Right atrium auricular region (tissue), 2 donors: ENCODE data around the gene GOLGA7B. TPM values are rescaled to one million over a fixed set of nuclear protein-coding genes. Genes with fewer than 3 reads are reported as not detected.
A peak's percentile ranks its signal among the peaks of the same experiment; 100 is the strongest.

Source experiments
- DNase-seq: peaks from one replicate; pipeline ENCODE4 v3.0.0-alpha.2; 2019; ENCODE audit warnings: low spot score
- H3K27ac ChIP-seq, 2 donors: fragments of 200-600 bp; sonication (generic); 1 replicate in 1 of 2; 2 replicates in 1 of 2; pipeline ENCODE4 v1.5.1; 2016 to 2019
- H3K27me3 ChIP-seq, 2 donors: fragments of 200-600 bp; sonication (generic); one replicate each; pipeline versions ENCODE4 v1.5.1 to v1.6.0; 2017 to 2019
- H3K36me3 ChIP-seq: fragments of 200-600 bp; sonication (generic); one replicate; pipeline ENCODE4 v1.5.1; 2016
- H3K4me1 ChIP-seq, 2 donors: fragments of 200-600 bp; sonication (generic); one replicate each; pipeline versions ENCODE4 v1.5.1 to v1.6.0; 2017 to 2019
- H3K4me3 ChIP-seq, 2 donors: fragments of 200-600 bp; sonication (generic); 1 replicate in 1 of 2; 2 replicates in 1 of 2; pipeline ENCODE4 v1.5.1; 2017 to 2019; ENCODE audit warnings: mild to moderate bottlenecking in 1 of 2, moderate library complexity in 1 of 2
- H3K9me3 ChIP-seq, 2 donors: fragments of 200-600 bp; sonication (generic); one replicate each; pipeline ENCODE4 v1.5.1; 2019
- total RNA-seq, 2 donors: library from RNA; depleted of rRNA; stranded (reverse); fragments of >200 nt; gene quantifications; one replicate each; pipeline ENCODE4 v1.1.0, GENCODE V29; 2016
- TF ChIP-seq, protein P1 (sequence below), 2 donors: fragments of 200-600 bp; sonication (generic); IDR thresholded peaks; one replicate each; pipeline ENCODE4 v1.5.1; 2019; ENCODE audit warnings: antibody characterized with exemption in 2 of 2

The GOLGA7B gene
- total RNA-seq, 2 donors from 2014 or later = 1.3 to 3.2 TPM

DNA sequence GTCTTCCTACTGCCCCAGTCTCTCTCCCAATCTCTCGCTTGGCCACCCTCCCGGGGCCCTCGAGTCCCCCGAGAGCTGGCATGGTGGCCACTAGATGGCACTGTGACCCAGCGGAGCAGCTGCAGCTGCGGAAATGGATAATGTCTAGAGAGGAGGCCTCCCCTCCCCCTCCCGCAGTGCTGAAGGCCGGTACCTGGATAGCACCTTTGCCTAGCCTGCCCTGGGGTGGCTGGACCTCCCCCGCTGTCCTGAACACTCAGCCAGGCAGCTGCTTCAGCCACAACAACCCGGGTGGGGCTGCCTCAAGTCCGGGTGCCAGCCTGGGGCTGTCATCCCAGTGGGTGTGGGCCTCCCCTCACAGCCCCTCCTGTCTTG lies 65.2 kb downstream of the GOLGA7B start:
- TF ChIP-seq, protein P1, sequence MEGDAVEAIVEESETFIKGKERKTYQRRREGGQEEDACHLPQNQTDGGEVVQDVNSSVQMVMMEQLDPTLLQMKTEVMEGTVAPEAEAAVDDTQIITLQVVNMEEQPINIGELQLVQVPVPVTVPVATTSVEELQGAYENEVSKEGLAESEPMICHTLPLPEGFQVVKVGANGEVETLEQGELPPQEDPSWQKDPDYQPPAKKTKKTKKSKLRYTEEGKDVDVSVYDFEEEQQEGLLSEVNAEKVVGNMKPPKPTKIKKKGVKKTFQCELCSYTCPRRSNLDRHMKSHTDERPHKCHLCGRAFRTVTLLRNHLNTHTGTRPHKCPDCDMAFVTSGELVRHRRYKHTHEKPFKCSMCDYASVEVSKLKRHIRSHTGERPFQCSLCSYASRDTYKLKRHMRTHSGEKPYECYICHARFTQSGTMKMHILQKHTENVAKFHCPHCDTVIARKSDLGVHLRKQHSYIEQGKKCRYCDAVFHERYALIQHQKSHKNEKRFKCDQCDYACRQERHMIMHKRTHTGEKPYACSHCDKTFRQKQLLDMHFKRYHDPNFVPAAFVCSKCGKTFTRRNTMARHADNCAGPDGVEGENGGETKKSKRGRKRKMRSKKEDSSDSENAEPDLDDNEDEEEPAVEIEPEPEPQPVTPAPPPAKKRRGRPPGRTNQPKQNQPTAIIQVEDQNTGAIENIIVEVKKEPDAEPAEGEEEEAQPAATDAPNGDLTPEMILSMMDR (IDR thresholded peaks at IDR 0.05) = peak; percentile 84 to 95
- Histone ChIP-seq H3K4me3 (no peak overlapping the region), H3K4me1 (peaks cover 0 to 26% of the 10 kb centered on the region in 2 donors), H3K27me3 (no peaks in the 10 kb centered on the region), H3K9me3 (no peaks in the 10 kb centered on the region), H3K27ac (no peak overlapping the region), H3K36me3 (no peaks in the 10 kb centered on the region)
- DNase-seq = no peak

DNA sequence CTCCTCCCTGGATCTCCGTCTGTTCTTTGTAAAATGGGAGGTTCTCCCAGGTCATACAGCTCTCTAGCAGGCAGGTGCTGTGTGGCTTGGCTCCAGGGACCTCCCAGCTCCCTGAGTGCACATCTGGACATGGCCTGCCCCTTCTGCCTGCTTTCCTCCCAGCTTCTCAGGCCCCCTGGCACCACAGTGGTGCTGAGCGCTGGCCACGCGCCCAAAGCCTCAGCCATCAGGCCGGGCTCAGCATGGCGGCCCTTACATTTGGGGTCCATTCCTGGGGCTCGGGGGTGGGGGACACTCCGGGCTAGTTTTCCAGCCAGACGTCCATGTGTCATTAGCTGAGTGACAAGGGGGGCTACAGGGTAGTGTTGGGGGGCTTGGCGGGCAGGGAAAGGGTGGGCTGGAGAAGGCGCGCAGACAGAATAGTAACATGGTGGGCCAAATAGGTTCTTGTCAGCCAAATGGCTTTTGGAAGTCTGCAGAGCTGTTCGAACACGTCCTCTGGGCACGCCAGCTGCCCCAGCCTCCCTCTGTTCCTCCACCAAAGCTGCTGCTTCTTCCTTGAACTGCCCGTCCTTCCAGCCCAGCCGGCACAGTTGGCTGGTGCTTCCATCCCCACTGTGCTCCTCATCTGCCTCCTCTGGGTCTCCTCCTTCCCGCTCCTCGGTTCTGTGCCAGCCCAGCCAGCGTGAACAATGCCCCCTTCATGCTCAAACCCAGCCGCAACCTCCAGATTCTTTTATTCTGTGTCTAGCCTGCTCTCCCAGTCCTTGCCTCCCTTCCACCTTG lies 65.9 kb downstream of the GOLGA7B start:
- TF ChIP-seq, protein P1 (IDR thresholded peaks at IDR 0.05) = no peak
- no peaks in the 10 kb centered on the region for H3K9me3 ChIP-seq
- no peaks in the 10 kb centered on the region for H3K36me3 ChIP-seq
- no peaks in the 10 kb centered on the region for H3K27me3 ChIP-seq
- no peak overlapping the region for H3K4me3 ChIP-seq
- DNase-seq = no peak
- no peak overlapping the region for H3K27ac ChIP-seq
- peaks cover 0 to 26% of the 10 kb centered on the region in 2 donors for H3K4me1 ChIP-seq

DNA sequence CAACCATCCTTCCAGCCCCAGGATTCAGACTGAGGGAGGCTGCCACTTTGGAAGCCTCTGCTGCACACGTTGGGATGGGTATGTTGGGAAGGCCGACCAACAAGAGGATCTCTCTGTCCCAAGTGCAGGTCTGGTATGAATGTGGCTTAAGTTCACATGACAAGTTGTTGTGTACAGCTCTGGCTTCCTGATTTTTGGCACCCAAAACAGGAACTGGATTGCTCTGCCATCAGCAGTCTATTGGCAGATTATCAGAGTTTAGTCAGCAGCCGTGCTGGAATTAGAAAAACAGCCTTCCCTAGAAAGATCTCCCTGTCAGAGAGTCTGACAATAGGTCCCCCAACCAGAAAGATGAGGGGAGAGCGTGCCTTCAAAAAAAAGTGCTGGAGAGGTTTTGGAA lies 66.9 kb downstream of the GOLGA7B start:
- no peak for DNase-seq
- no peaks in the 10 kb centered on the region for H3K27me3 ChIP-seq
- H3K9me3 ChIP-seq = no peaks in the 10 kb centered on the region
- TF ChIP-seq, protein P1 (IDR thresholded peaks at IDR 0.05) = no peak
- H3K4me1 ChIP-seq = peaks cover 0 to 37% of the 10 kb centered on the region in 2 donors
- peak overlapping the region; percentile 1 to 37 for H3K27ac ChIP-seq
- H3K4me3 ChIP-seq = no peak overlapping the region
- H3K36me3 ChIP-seq = no peaks in the 10 kb centered on the region

DNA sequence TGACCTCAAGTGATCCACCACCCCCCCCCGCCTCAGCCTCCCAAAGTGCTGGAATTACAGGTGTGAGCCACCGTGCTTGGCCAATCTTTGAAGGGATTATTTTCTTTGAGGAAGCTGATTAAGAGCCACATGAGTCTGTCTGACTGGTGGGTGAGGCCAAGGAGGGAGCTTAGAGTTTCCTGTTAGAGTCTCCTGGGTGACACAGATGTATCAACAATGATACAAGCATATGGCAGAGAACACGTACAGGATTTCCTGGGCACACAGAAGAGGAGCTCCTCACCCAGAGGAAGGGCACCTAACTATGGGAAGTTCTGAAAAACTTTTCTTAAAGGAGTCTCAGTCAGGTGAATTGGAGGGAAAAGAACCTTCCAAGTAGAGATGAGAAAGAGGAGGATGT lies 69.4 kb downstream of the GOLGA7B start:
- no peak overlapping the region for H3K27ac ChIP-seq
- no peaks in the 10 kb centered on the region for H3K9me3 ChIP-seq
- no peaks in the 10 kb centered on the region for H3K36me3 ChIP-seq
- no peak overlapping the region for H3K4me3 ChIP-seq
- peaks cover 0 to 48% of the 10 kb centered on the region in 2 donors for H3K4me1 ChIP-seq
- TF ChIP-seq, protein P1 (IDR thresholded peaks at IDR 0.05) = no peak
- DNase-seq = no peak
- H3K27me3 ChIP-seq = no peaks in the 10 kb centered on the region

DNA sequence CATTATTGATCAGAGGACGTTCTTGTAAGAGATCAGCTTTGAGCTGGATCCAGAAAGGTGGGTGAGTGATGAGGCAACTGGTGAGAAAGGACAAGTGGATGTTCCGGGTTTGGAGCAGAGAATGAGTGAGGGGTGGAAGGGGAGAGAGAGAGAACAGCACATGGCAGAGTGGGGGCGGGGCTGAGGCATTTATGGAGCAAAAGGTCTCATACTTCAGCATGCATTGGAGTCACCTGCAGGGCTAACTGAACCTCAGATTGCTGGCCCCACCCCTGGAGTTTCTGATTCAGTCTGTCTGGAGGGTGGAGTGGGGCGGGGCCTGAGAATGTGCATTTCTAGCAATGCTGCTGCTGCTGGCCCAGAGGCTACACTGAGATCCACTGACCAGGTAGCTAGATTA lies 71.2 kb downstream of the GOLGA7B start:
- H3K27me3 ChIP-seq = no peaks in the 10 kb centered on the region
- H3K4me1 ChIP-seq = peaks cover 0 to 37% of the 10 kb centered on the region in 2 donors
- no peak overlapping the region for H3K4me3 ChIP-seq
- DNase-seq = no peak
- no peaks in the 10 kb centered on the region for H3K9me3 ChIP-seq
- peak overlapping the region; percentile 63 to 80 for H3K27ac ChIP-seq
- no peaks in the 10 kb centered on the region for H3K36me3 ChIP-seq
- TF ChIP-seq, protein P1 (IDR thresholded peaks at IDR 0.05) = no peak

Other genes starting within 250 kb of the GOLGA7B start
- 10 to 100 TPM; 15.6 to 27.0 TPM for gene MORN4, start 216.3 kb upstream of the GOLGA7B start, total RNA-seq
- gene PI4K2A, start 209.2 kb upstream of the GOLGA7B start, total RNA-seq = 10 to 100 TPM; 14.7 to 20.2 TPM
- gene AVPI1, start 162.6 kb upstream of the GOLGA7B start, total RNA-seq = 10 to 100 TPM; 10.5 to 23.7 TPM
- 10 to 100 TPM in 1 of 2 donors, 1 to 10 TPM in 1; 8.5 to 26.5 TPM for gene MARVELD1, start 136.1 kb upstream of the GOLGA7B start, total RNA-seq
- 10 to 100 TPM; 14.6 to 16.1 TPM for gene ZFYVE27, start 112.7 kb upstream of the GOLGA7B start, total RNA-seq
- 100 to 1,000 TPM; 140 to 260 TPM for gene SFRP5, start 77.8 kb upstream of the GOLGA7B start, total RNA-seq
- 1 to 10 TPM; 3.5 to 5.6 TPM for gene CRTAC1, start 180.8 kb downstream of the GOLGA7B start, total RNA-seq